ENCODE measurements around the gene ATRAID. TPM values are rescaled to one million over a fixed set of nuclear protein-coding genes. Genes with fewer than 3 reads are reported as not detected.

The ATRAID gene
- total RNA-seq, 1 donor from 2014 or later: 150 TPM

GRCh38 chr2:27245116-27245515 is 33.3 kb downstream of the ATRAID start:
- no peak overlapping the region for H3K27ac ChIP-seq
- no peak overlapping the region for H3K4me3 ChIP-seq
- no peaks in the 10 kb centered on the region for H3K4me1 ChIP-seq
- no peaks in the 10 kb centered on the region for H3K9me3 ChIP-seq
- H3K27me3 ChIP-seq: no peaks in the 10 kb centered on the region
- DNase-seq (ENCODE audit: extremely low spot score in 2 of 2): no peak
- intact Hi-C loops (cut with DNase I): no loop called here
- peaks cover 0 to 32% of the 10 kb centered on the region in 2 donors for H3K36me3 ChIP-seq
- TF ChIP-seq CTCF (IDR thresholded peaks at IDR 0.05): no peak
- TF ChIP-seq POLR2AphosphoS5 (IDR thresholded peaks at IDR 0.05; ENCODE audit: insufficient read depth in 1 of 2, low read depth in 1 of 2): no peak
- no peak for TF ChIP-seq POLR2A (IDR thresholded peaks at IDR 0.05)

- TF ChIP-seq POLR2AphosphoS5 (IDR thresholded peaks at IDR 0.05; ENCODE audit: insufficient read depth in 1 of 2, low read depth in 1 of 2) (no peak), CTCF (IDR thresholded peaks at IDR 0.05) (no peak), POLR2A (IDR thresholded peaks at IDR 0.05) (no peak)
- Histone ChIP-seq H3K27me3 (no peaks in the 10 kb centered on the region), H3K9me3 (no peaks in the 10 kb centered on the region), H3K36me3 (peaks cover 0 to 31% of the 10 kb centered on the region in 2 donors), H3K27ac (no peak overlapping the region), H3K4me1 (no peaks in the 10 kb centered on the region), H3K4me3 (no peak overlapping the region)
- intact Hi-C loops (cut with DNase I): no loop called here
- no peak for DNase-seq (ENCODE audit: extremely low spot score in 2 of 2)
Measured at GRCh38 chr2:27245626-27246025, 33.8 kb downstream of the ATRAID start.

GRCh38 chr2:27247893-27248292 is 36.1 kb downstream of the ATRAID start:
- Histone ChIP-seq H3K36me3 (peaks cover 0 to 15% of the 10 kb centered on the region in 2 donors), H3K27me3 (no peaks in the 10 kb centered on the region), H3K4me3 (no peak overlapping the region), H3K27ac (no peak overlapping the region), H3K4me1 (no peaks in the 10 kb centered on the region), H3K9me3 (no peaks in the 10 kb centered on the region)
- no peak for TF ChIP-seq POLR2AphosphoS5 (IDR thresholded peaks at IDR 0.05; ENCODE audit: insufficient read depth in 1 of 2, low read depth in 1 of 2)
- TF ChIP-seq CTCF (IDR thresholded peaks at IDR 0.05): no peak
- no peak for TF ChIP-seq POLR2A (IDR thresholded peaks at IDR 0.05)
- intact Hi-C loops (cut with DNase I): no loop called here
- no peak for DNase-seq (ENCODE audit: extremely low spot score in 2 of 2)

- Histone ChIP-seq H3K36me3 (peaks cover 0 to under 1% of the 10 kb centered on the region in 2 donors), H3K4me1 (no peaks in the 10 kb centered on the region), H3K9me3 (no peaks in the 10 kb centered on the region), H3K27me3 (no peaks in the 10 kb centered on the region), H3K4me3 (no peak overlapping the region), H3K27ac (no peak overlapping the region)
- no peak for DNase-seq (ENCODE audit: extremely low spot score in 2 of 2)
- TF ChIP-seq POLR2AphosphoS5 (IDR thresholded peaks at IDR 0.05; ENCODE audit: insufficient read depth in 1 of 2, low read depth in 1 of 2): no peak
- no peak for TF ChIP-seq POLR2A (IDR thresholded peaks at IDR 0.05)
- TF ChIP-seq CTCF (IDR thresholded peaks at IDR 0.05): no peak
- intact Hi-C loops (cut with DNase I): no loop called here
Measured at GRCh38 chr2:27249159-27249890, 37.5 kb downstream of the ATRAID start.
